ENCODE data around the gene SEC14L1. TPM values are rescaled to one million over a fixed set of nuclear protein-coding genes. Genes with fewer than 3 reads are reported as not detected.

The SEC14L1 gene
- total RNA-seq, 4 donors from 2014 or later: 51.1 to 113 (median 81.7) TPM

DNA sequence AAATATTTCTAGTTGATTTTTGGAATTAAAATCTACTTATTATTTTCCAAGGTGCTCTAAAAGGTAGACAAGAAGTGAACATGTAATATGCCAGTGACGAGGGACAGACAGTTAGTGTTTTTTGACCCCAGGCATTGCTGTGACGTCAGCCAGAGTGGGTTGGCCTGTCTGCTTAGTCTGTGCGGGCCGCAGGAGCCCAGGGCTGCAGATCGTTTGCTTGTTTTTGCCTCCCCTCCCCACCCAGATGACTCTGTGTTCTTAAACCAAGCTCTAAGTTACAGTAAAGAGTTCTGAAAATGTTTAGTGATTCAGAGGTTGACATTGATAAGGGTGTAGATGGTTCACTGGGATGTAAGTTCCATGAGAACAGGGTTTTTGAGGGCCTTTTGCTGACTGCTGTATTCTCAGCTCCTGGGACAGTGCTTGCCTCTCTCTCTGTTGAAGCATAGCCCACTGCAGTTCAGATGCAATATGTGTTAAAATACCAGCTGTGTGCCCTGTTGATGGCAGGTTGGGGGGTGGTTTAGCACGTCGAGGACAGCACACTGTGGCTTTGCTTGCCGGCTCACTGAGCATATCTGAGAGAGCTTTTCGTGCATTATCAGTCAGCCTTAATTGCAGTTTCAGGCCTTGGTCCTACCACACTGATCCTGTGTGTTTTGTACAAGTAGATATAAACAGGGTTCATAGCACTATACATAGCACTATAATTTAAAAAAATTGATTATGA lies 64.8 kb downstream of the SEC14L1 start:
- H3K4me1 ChIP-seq: peaks cover 0 to 36% (median 9%) of the 10 kb centered on the region in 4 donors
- H3K27ac ChIP-seq: peak overlapping the region in 2 of 4 donors; percentile 17 to 18
- TF ChIP-seq CTCF (IDR thresholded peaks at IDR 0.05): no peak
- no peak for TF ChIP-seq EP300 (IDR thresholded peaks at IDR 0.05)
- TF ChIP-seq POLR2A (IDR thresholded peaks at IDR 0.05): no peak
- H3K9me3 ChIP-seq: no peaks in the 10 kb centered on the region
- no peaks in the 10 kb centered on the region for H3K27me3 ChIP-seq
- H3K36me3 ChIP-seq: peaks cover 2 to 99% (median 20%) of the 10 kb centered on the region in 3 donors
- no peak for DNase-seq (ENCODE audit: low spot score in 2 of 2)
- 72 to 79% methylated on average over 9 of the region's 9 CpGs for WGBS, 2 donors
- no peak overlapping the region for H3K4me3 ChIP-seq

DNA sequence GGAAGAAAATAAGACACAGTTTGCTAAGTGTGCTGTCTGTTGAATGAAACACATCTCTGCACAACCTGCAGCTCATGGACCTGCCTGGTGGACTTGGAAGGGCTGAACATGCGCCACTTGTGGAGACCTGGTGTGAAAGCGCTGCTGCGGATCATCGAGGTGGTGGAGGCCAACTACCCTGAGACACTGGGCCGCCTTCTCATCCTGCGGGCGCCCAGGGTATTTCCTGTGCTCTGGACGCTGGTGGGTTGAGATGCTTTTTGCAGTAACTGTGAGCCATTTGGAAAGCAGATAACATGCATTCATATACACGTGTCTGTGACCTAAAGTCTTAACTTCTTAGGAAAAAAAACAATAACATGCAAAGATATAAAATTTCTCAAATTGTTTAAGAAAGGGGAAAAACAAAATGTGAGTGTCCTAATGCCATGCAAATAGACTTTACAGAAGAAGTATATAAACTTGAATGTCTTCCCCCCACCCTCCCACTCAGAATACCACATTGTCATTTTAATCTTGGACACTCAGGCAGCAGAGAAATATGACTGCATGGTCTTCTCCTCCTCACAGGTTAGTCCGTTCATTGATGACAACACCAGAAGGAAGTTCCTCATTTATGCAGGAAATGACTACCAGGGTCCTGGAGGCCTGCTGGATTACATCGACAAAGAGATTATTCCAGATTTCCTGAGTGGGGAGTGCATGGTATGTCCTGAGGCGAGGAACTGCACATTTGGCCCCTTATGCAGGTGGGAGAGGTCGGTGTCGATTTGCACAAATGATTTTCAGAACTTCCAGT lies 65.6 kb downstream of the SEC14L1 start:
- Histone ChIP-seq H3K9me3 (no peaks in the 10 kb centered on the region), H3K27ac (peak overlapping the region in 2 of 4 donors; percentile 17 to 18), H3K36me3 (peaks cover 2 to 99% (median 21%) of the 10 kb centered on the region in 3 donors), H3K4me3 (no peak overlapping the region), H3K4me1 (peaks cover 0 to 44% (median 16%) of the 10 kb centered on the region in 4 donors), H3K27me3 (no peaks in the 10 kb centered on the region)
- WGBS, 2 donors: 65 to 78% methylated on average over 14 of the region's 14 CpGs
- no peak for TF ChIP-seq POLR2A (IDR thresholded peaks at IDR 0.05)
- peak in 1 of 2 donors; percentile 8 for TF ChIP-seq EP300 (IDR thresholded peaks at IDR 0.05)
- DNase-seq (ENCODE audit: low spot score in 2 of 2): no peak

DNA sequence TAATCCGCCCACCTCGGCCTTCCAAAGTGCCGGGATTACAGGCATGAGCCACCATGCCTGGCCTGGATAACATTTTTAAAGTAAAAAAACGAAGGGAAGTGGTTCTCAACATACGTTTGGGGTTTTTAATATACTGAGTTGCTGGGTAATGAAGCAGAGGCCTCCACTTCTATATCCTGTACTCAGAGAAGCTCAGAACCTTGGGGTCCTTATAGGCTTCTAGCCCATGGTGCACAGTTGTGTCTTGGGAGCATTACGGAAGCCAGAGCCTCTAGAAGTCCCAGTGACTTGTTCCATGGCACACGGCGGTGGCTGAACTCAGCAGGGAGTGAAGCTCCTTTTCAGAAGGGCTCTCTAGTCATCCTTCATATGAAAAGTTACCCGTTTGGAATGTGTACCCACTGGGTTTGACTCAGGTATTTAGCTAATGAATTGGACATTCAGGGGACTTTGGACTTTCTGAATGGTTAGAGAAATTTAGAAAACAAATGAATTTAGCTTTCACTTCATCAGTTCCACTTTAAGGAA lies 67.0 kb downstream of the SEC14L1 start:
- WGBS, 2 donors: 74 to 81% methylated on average over 9 of the region's 9 CpGs
- peaks cover 2 to 99% (median 19%) of the 10 kb centered on the region in 3 donors for H3K36me3 ChIP-seq
- peaks cover 0 to 56% (median 27%) of the 10 kb centered on the region in 4 donors for H3K4me1 ChIP-seq
- H3K9me3 ChIP-seq: no peaks in the 10 kb centered on the region
- TF ChIP-seq CTCF (IDR thresholded peaks at IDR 0.05) (no peak), POLR2A (IDR thresholded peaks at IDR 0.05) (no peak), EP300 (IDR thresholded peaks at IDR 0.05) (no peak)
- no peak overlapping the region for H3K4me3 ChIP-seq
- no peak for DNase-seq (ENCODE audit: low spot score in 2 of 2)
- H3K27me3 ChIP-seq: no peaks in the 10 kb centered on the region
- H3K27ac ChIP-seq: peak overlapping the region in 3 of 4 donors; percentile 21 to 84 (median 72)

- Histone ChIP-seq H3K36me3 (peaks cover 2 to 99% (median 21%) of the 10 kb centered on the region in 3 donors), H3K9me3 (no peaks in the 10 kb centered on the region), H3K27me3 (no peaks in the 10 kb centered on the region), H3K4me3 (no peak overlapping the region), H3K4me1 (peaks cover 0 to 61% (median 33%) of the 10 kb centered on the region in 4 donors), H3K27ac (peak overlapping the region; percentile 21 to 84 (median 62))
- peak; percentile 7 to 66 (median 39) for TF ChIP-seq CTCF (IDR thresholded peaks at IDR 0.05)
- TF ChIP-seq POLR2A (IDR thresholded peaks at IDR 0.05): no peak
- TF ChIP-seq EP300 (IDR thresholded peaks at IDR 0.05): peak in 1 of 2 donors; percentile 65
- DNase-seq (ENCODE audit: low spot score in 2 of 2): peak in 1 of 2 donors; percentile 35
- 39 to 51% methylated on average over 16 of the region's 16 CpGs for WGBS, 2 donors
Observed at GRCh38 chr17:77208217-77208808, 67.5 kb downstream of the SEC14L1 start.

DNA sequence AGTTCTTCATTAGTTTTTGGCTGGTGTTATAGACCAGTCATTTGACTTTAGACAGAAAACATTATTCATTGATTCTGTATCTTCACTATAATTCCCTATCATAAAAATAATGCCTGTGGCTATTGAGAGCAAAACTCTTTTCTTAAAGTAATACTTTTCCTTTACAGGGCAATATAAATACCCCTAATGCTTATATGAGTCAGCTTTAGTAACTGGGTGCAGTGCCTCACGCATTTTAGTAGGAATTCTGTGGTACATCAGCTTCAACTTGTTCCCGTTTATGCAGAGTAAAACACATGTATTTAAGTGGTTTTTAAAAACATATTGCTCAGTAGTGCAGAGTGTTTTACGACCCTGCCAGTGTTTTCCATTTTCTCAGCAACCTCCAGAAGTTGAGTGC lies 68.1 kb downstream of the SEC14L1 start:
- Histone ChIP-seq H3K27me3 (no peaks in the 10 kb centered on the region), H3K27ac (peak overlapping the region in 3 of 4 donors; percentile 53 to 84 (median 72)), H3K4me1 (peaks cover 0 to 66% (median 35%) of the 10 kb centered on the region in 4 donors), H3K36me3 (peaks cover 0 to 99% (median 24%) of the 10 kb centered on the region in 3 donors), H3K4me3 (no peak overlapping the region), H3K9me3 (no peaks in the 10 kb centered on the region)
- TF ChIP-seq POLR2A (IDR thresholded peaks at IDR 0.05): no peak
- no peak for TF ChIP-seq CTCF (IDR thresholded peaks at IDR 0.05)
- no peak for TF ChIP-seq EP300 (IDR thresholded peaks at IDR 0.05)
- WGBS, 2 donors: 48 to 57% methylated on average over 3 of the region's 3 CpGs
- DNase-seq (ENCODE audit: low spot score in 2 of 2): no peak
